PC-9 (cell line): ENCODE measurements around the gene HARBI1. TPM values are rescaled to one million over a fixed set of nuclear protein-coding genes. Genes with fewer than 3 reads are reported as not detected.

Experiments used
- BruUV-seq: library from RNA; stranded (reverse); fragments of 400-500 nt; replicated peaks from 2 replicates; lab custom pipeline; 2021; lab: Mats Ljungman, UMichigan
- CTCF ChIA-PET: fragments of 300-600 bp; sonication (Branson Sonifier 250); formaldehyde crosslinking; loops from one replicate; lab custom pipeline; 2022; ENCODE audit warnings: antibody characterized with exemption; lab: Charles Lee
- POLR2A ChIA-PET: fragments of 300-600 bp; sonication (Branson Sonifier 250); formaldehyde crosslinking; loops from one replicate; lab custom pipeline; 2022; ENCODE audit warnings: antibody characterized with exemption; ENCODE audit not compliant: unreplicated experiment; lab: Charles Lee
- DNase-seq, 2 experiments: peaks; one replicate each; pipeline versions ENCODE4 v3.0.0 to v3.0.0-alpha.2; 2015 to 2022; ENCODE audit warnings: mixed read lengths in 1 of 2
- H2AFZ ChIP-seq: fragments of 200-600 bp; sonication (generic); 2 replicates; pipeline ENCODE4 v1.8.1; 2017; ENCODE audit warnings: antibody characterized with exemption
- H3F3A ChIP-seq: fragments of 200-600 bp; sonication (generic); 2 replicates; pipeline ENCODE4 v1.8.1; 2017; ENCODE audit warnings: antibody characterized with exemption, mild to moderate bottlenecking, low read depth; ENCODE audit not compliant: insufficient read depth
- H3K27ac ChIP-seq: fragments of 200-600 bp; sonication (generic); 2 replicates; pipeline ENCODE4 v1.6.1; 2016; ENCODE audit warnings: mixed run types
- H3K27me3 ChIP-seq: fragments of 200-600 bp; sonication (generic); 2 replicates; pipeline ENCODE4 v1.6.1; 2016; ENCODE audit warnings: low read depth, mixed run types; ENCODE audit not compliant: insufficient read depth
- H3K36me3 ChIP-seq: fragments of 200-600 bp; sonication (generic); 2 replicates; pipeline ENCODE4 v1.6.1; 2016; ENCODE audit warnings: low read depth, mixed run types
- H3K4me1 ChIP-seq: fragments of 200-600 bp; sonication (generic); replicated peaks from 2 replicates; pipeline ENCODE4 v1.6.1; 2016; ENCODE audit warnings: mixed run types; ENCODE audit not compliant: insufficient read depth
- H3K4me2 ChIP-seq: fragments of 200-600 bp; sonication (generic); 2 replicates; pipeline ENCODE4 v1.6.1; 2017; ENCODE audit warnings: mixed run types
- H3K4me3 ChIP-seq: fragments of 200-600 bp; sonication (generic); 2 replicates; pipeline ENCODE4 v1.6.1; 2016; ENCODE audit warnings: mixed run types
- H3K79me2 ChIP-seq: fragments of 200-600 bp; sonication (generic); 2 replicates; pipeline ENCODE4 v1.6.1; 2017; ENCODE audit warnings: low read depth, mixed run types
- H3K9me2 ChIP-seq: fragments of 200-600 bp; sonication (generic); 2 replicates; pipeline ENCODE4 v1.8.1; 2017; ENCODE audit warnings: mild to moderate bottlenecking; ENCODE audit not compliant: insufficient read depth
- H3K9me3 ChIP-seq: fragments of 200-600 bp; sonication (generic); 2 replicates; pipeline ENCODE4 v1.8.1; 2016; ENCODE audit warnings: low read depth; ENCODE audit not compliant: insufficient read depth
- H4K20me1 ChIP-seq: fragments of 200-600 bp; sonication (generic); 2 replicates; pipeline ENCODE4 v1.8.1; 2017; ENCODE audit not compliant: insufficient read depth
- CTCF ChIP-seq: fragments of 200-600 bp; sonication (generic); conservative IDR thresholded peaks from 2 replicates; pipeline ENCODE4 v1.6.1; 2017; ENCODE audit warnings: mixed run types, antibody characterized with exemption, mild to moderate bottlenecking, moderate library complexity
- EZH2 ChIP-seq: fragments of 200-600 bp; sonication (generic); IDR thresholded peaks from 2 replicates; pipeline ENCODE4 v1.8.0; 2017; ENCODE audit warnings: antibody characterized with exemption, low read depth
- intact Hi-C: fragments of 100-400 bp; cut with micrococcal nuclease; formaldehyde crosslinking; loops from one replicate; pipeline ENCODE4 v1.10.0; 2022; ENCODE audit not compliant: unreplicated experiment
- total RNA-seq: library from RNA; stranded (reverse); gene quantifications from 2 replicates; pipeline ENCODE4 v1.2.3, GENCODE V29; 2021

HARBI1 gene
- total RNA-seq, 1 experiment from 2014 or later: 8.0 TPM

- no peak for TF ChIP-seq CTCF
- TF ChIP-seq EZH2: no peak
- Histone ChIP-seq H3F3A (no peaks in the 10 kb centered on the region), H4K20me1 (no peaks in the 10 kb centered on the region; the same call in 1 of the 2 replicates), H3K36me3 (peaks cover 41% of the 10 kb centered on the region), H3K79me2 (no peaks in the 10 kb centered on the region), H3K9me3 (no peaks in the 10 kb centered on the region), H3K9me2 (no peaks in the 10 kb centered on the region), H3K27ac (no peak overlapping the region), H3K4me1 (no peaks in the 10 kb centered on the region), H2AFZ (no peak overlapping the region), H3K4me3 (no peak overlapping the region), H3K4me2 (no peak overlapping the region), H3K27me3 (no peaks in the 10 kb centered on the region)
- CTCF ChIA-PET: interaction anchor here (0.7 to 1.1 kb wide), 2 partner anchors 159 to 257 kb away, joined by 3 to 5 read pairs; no protein-coding TSS in a partner anchor
- peak in 1 of 2 experiments; percentile 19 for DNase-seq
- no TSS peak for BruUV-seq
- intact Hi-C loops: no loop called here
- POLR2A ChIA-PET: interaction anchor here (0.6 to 0.7 kb wide), 8 partner anchors 41 to 577 kb away, joined by 3 to 8 read pairs (median 4); partner anchors contain the start of genes ARHGAP1 and ZNF408
Observed at GRCh38 chr11:46649180-46649738, 32.2 kb upstream of the HARBI1 start.

- no peak for TF ChIP-seq EZH2
- no peak for TF ChIP-seq CTCF
- CTCF ChIA-PET: no interaction called here
- Histone ChIP-seq H3K9me3 (no peaks in the 10 kb centered on the region), H2AFZ (no peak overlapping the region), H3K27ac (no peak overlapping the region), H3K4me2 (no peak overlapping the region), H3F3A (no peaks in the 10 kb centered on the region), H3K4me3 (no peak overlapping the region), H3K27me3 (no peaks in the 10 kb centered on the region), H3K4me1 (no peaks in the 10 kb centered on the region), H4K20me1 (peaks cover 21% of the 10 kb centered on the region), H3K79me2 (0 out of 2 replicates have a peak, but pooled peaks cover 4% of the 10 kb centered on the region), H3K36me3 (peaks cover 17% of the 10 kb centered on the region), H3K9me2 (no peaks in the 10 kb centered on the region)
- no peak for DNase-seq
- BruUV-seq: no TSS peak
- intact Hi-C loops: no loop called here
- POLR2A ChIA-PET: interaction anchor here (0.6 to 0.7 kb wide), 2 partner anchors 74 to 360 kb away, joined by 4 to 5 read pairs; no protein-coding TSS in a partner anchor
Observed at GRCh38 chr11:46643986-46644385, 27.0 kb upstream of the HARBI1 start.

GRCh38 chr11:46643531-46643930, 26.5 kb upstream of the HARBI1 start:
- TF ChIP-seq EZH2 (no peak), CTCF (no peak)
- Histone ChIP-seq H2AFZ (no peak overlapping the region), H3K9me3 (no peaks in the 10 kb centered on the region), H4K20me1 (peaks cover 24% of the 10 kb centered on the region), H3K27me3 (no peaks in the 10 kb centered on the region), H3K9me2 (no peaks in the 10 kb centered on the region), H3K4me3 (no peak overlapping the region), H3F3A (no peaks in the 10 kb centered on the region), H3K4me2 (no peak overlapping the region), H3K79me2 (0 out of 2 replicates have a peak, but pooled peaks cover 4% of the 10 kb centered on the region), H3K4me1 (no peaks in the 10 kb centered on the region), H3K36me3 (peaks cover 17% of the 10 kb centered on the region; the same call in 1 of the 2 replicates), H3K27ac (no peak overlapping the region)
- CTCF ChIA-PET: no interaction called here
- BruUV-seq: no TSS peak
- intact Hi-C loops: no loop called here
- POLR2A ChIA-PET: interaction anchor here (0.7 kb wide), 1 partner anchor 361 kb away, joined by 4 read pairs; no protein-coding TSS in a partner anchor
- DNase-seq: no peak
